ENCODE results near the gene TMEM43. TPM values are rescaled to one million over a fixed set of nuclear protein-coding genes. Genes with fewer than 3 reads are reported as not detected.

The TMEM43 gene
- total and polyA plus RNA-seq, 2 of the 13 experiments (the other 11 are each of a cell fraction or from before 2014, with no cell fraction given), result 48.9 to 50.5 TPM

- Histone ChIP-seq H3K4me1 (ENCODE audit: insufficient read depth, low read length) (peaks cover 15% of the 10 kb centered on the region), H3K36me3 (replicated peaks in 1 of 2; ENCODE audit: control insufficient read depth in 1 of 2, insufficient read depth in 2 of 2, low read length in 2 of 2) (peaks cover 39 to 73% of the 10 kb centered on the region in 2 experiments), H3K79me2 (ENCODE audit: insufficient read depth, low read length) (no peaks in the 10 kb centered on the region), H2AFZ (ENCODE audit: low read length) (no peak overlapping the region), H4K20me1 (ENCODE audit: insufficient read depth, low read length) (no peaks in the 10 kb centered on the region), H3K4me3 (replicated peaks in 1 of 3; ENCODE audit: insufficient read depth in 1 of 3, low read depth in 2 of 3, low read length in 3 of 3) (no peak overlapping the region), H3K27ac (ENCODE audit: extremely low read length, insufficient read depth, low read length) (no peak overlapping the region), H3K4me2 (ENCODE audit: low read depth, low read length) (no peak overlapping the region), H3K9me3 (ENCODE audit: low read length) (no peaks in the 10 kb centered on the region), H3K27me3 (ENCODE audit: control insufficient read depth in 1 of 2, insufficient read depth in 2 of 2, low read length in 2 of 2) (no peaks in the 10 kb centered on the region), H3K9ac (ENCODE audit: insufficient read depth, low read depth, low read length) (no peak overlapping the region)
- intact Hi-C loops (cut with micrococcal nuclease; ENCODE audit: unreplicated experiment), result no loop called here
- FAIRE-seq (no peak), DNase-seq (ENCODE audit: low spot score) (no peak), ATAC-seq (no peak)
- no CpG with 5 or more reads among the region's 5 CpGs for WGBS (ENCODE audit: low lambda C conversion rate)
- ChIA-PET CTCF (ENCODE audit: low intra/inter-chr PET ratio, low total read pairs) (no interaction called here), POLR2A (interaction anchor here (0.8 to 3.5 kb wide), 4 partner anchors 9 to 45 kb away, joined by 3 to 21 read pairs (median 6); partner anchors contain the start of genes CHCHD4, LSM3, TMEM43 and XPC)
- in situ Hi-C loops (cut with HindIII; ENCODE audit: extremely low pct_ligation_motif_present, low pct_unique_long_range_greater_than_20kb), result no loop called here
- BruUV-seq (replicated peaks), result no TSS peak
- TF ChIP-seq CTCF (CRISPR knock-in tag; IDR thresholded peaks at IDR 0.05), result no peak
- TF ChIP-seq ZNF615 (CRISPR knock-in tag; IDR thresholded peaks at IDR 0.05; ENCODE audit: borderline replicate concordance), result no peak
- no peak for TF ChIP-seq ARID2 (CRISPR knock-in tag; IDR thresholded peaks at IDR 0.05; ENCODE audit: borderline replicate concordance)
- no peak for TF ChIP-seq DRAP1 (CRISPR knock-in tag; IDR thresholded peaks at IDR 0.05)
- TF ChIP-seq GTF3A (CRISPR knock-in tag; conservative IDR thresholded peaks at IDR 0.05), result no peak
- TF ChIP-seq ZNF446 (CRISPR knock-in tag; IDR thresholded peaks at IDR 0.05), result no peak
- no peak for TF ChIP-seq ZEB1 (IDR thresholded peaks at IDR 0.05; ENCODE audit: insufficient replicate concordance, low read depth)
- TF ChIP-seq RNF219 (CRISPR knock-in tag; IDR thresholded peaks at IDR 0.05), result no peak
- TF ChIP-seq ESRRA (CRISPR knock-in tag; IDR thresholded peaks at IDR 0.05; ENCODE audit: low read depth), result no peak
These were observed 9.0 kb downstream of the TMEM43 start for GRCh38 chr3:14133876-14134275.
